ENCODE results near the gene RBFA. TPM values are rescaled to one million over a fixed set of nuclear protein-coding genes. Genes with fewer than 3 reads are reported as not detected.

RBFA gene
- total and polyA plus RNA-seq, 2 of the 13 experiments (the other 11 are each of a cell fraction or from before 2014, with no cell fraction given) = 29.7 to 42.4 TPM

GRCh38 chr18:79988451-79989194, 45.6 kb upstream of the RBFA start, which contains the start of gene TXNL4A (continued):
- no peak for TF ChIP-seq ZSCAN5A (CRISPR knock-in tag; IDR thresholded peaks at IDR 0.05; ENCODE audit: borderline replicate concordance)
- TF ChIP-seq CREB3 (CRISPR knock-in tag; IDR thresholded peaks at IDR 0.05) = no peak
- TF ChIP-seq AKNA (CRISPR knock-in tag; IDR thresholded peaks at IDR 0.05; ENCODE audit: borderline replicate concordance) = no peak
- TF ChIP-seq GATAD1 (CRISPR knock-in tag; IDR thresholded peaks at IDR 0.05) = peak; percentile 93
- TF ChIP-seq AGO2 (optimal IDR thresholded peaks at IDR 0.05; ENCODE audit: low read depth, low read length) = peak; percentile 79
- no peak for TF ChIP-seq KDM4B (CRISPR knock-in tag; IDR thresholded peaks at IDR 0.05)
- TF ChIP-seq ZSCAN31 (CRISPR knock-in tag; IDR thresholded peaks at IDR 0.05; ENCODE audit: low read depth) = 0 out of 2 replicates have a peak, but pooled peaks have one; percentile 70
- TF ChIP-seq CEBPG (CRISPR knock-in tag; IDR thresholded peaks at IDR 0.05) = no peak
- no peak for TF ChIP-seq SRSF1 (optimal IDR thresholded peaks at IDR 0.05; ENCODE audit: low read depth, low read length)
- TF ChIP-seq RAD21 (CRISPR knock-in tag; IDR thresholded peaks at IDR 0.05) = peak; percentile 33
- no peak for TF ChIP-seq RBM39 (IDR thresholded peaks at IDR 0.05; ENCODE audit: low read depth, low read length, poor library complexity, severe bottlenecking)
- peak; percentile 89 for TF ChIP-seq KDM5B (CRISPR knock-in tag; IDR thresholded peaks at IDR 0.05; ENCODE audit: borderline replicate concordance)
- TF ChIP-seq ZNF451 (CRISPR knock-in tag; IDR thresholded peaks at IDR 0.05) = no peak
- TF ChIP-seq ARID5B (CRISPR knock-in tag; IDR thresholded peaks at IDR 0.05) = peak; percentile 40; the same call in 1 of the 2 replicates
- peak; percentile 80; the same call in 1 of the 2 replicates for TF ChIP-seq RFXAP (CRISPR knock-in tag; IDR thresholded peaks at IDR 0.05; ENCODE audit: borderline replicate concordance)
- no peak for TF ChIP-seq ZFP62 (CRISPR knock-in tag; IDR thresholded peaks at IDR 0.05)
- no peak for TF ChIP-seq HDAC6 (IDR thresholded peaks at IDR 0.05; ENCODE audit: low read depth, low read length)
- TF ChIP-seq ZNF230 (CRISPR knock-in tag; IDR thresholded peaks at IDR 0.05) = peak; percentile 82

Measured in HepG2 (cell line).